ENCODE data around the gene SPEM2.

SPEM2 gene

GRCh38 chr17:7383371-7383741, 42.1 kb upstream of the SPEM2 start:
- H3K4me3 ChIP-seq (ENCODE audit: low read depth, low read length) = no peak overlapping the region
- TF ChIP-seq CTCF (IDR thresholded peaks at IDR 0.05; ENCODE audit: low read depth, low read length) = no peak
- no peaks in the 10 kb centered on the region for H3K27me3 ChIP-seq (ENCODE audit: insufficient read depth, low read depth, severe bottlenecking)

GRCh38 chr17:7383742-7384488, 41.5 kb upstream of the SPEM2 start:
- Histone ChIP-seq H3K27ac (no peak overlapping the region), H3K9me3 (ENCODE audit: severe bottlenecking) (no peaks in the 10 kb centered on the region), H3K36me3 (peaks cover 24% of the 10 kb centered on the region), H3K27me3 (ENCODE audit: insufficient read depth, low read depth, severe bottlenecking) (no peaks in the 10 kb centered on the region), H3K4me3 (ENCODE audit: low read depth, low read length) (no peak overlapping the region)
- DNase-seq = no peak
- no peak for TF ChIP-seq CTCF (IDR thresholded peaks at IDR 0.05; ENCODE audit: low read depth, low read length)

More at GRCh38 chr17:7383371-7383741, 42.1 kb upstream of the SPEM2 start:
- H3K27ac ChIP-seq = no peak overlapping the region
- DNase-seq = no peak
- no peaks in the 10 kb centered on the region for H3K9me3 ChIP-seq (ENCODE audit: severe bottlenecking)
- peaks cover 18% of the 10 kb centered on the region for H3K36me3 ChIP-seq

- TF ChIP-seq CTCF (IDR thresholded peaks at IDR 0.05; ENCODE audit: low read depth, low read length) = no peak
- H3K27me3 ChIP-seq (ENCODE audit: insufficient read depth, low read depth, severe bottlenecking) = no peaks in the 10 kb centered on the region
- no peak overlapping the region for H3K27ac ChIP-seq
- DNase-seq = no peak
- H3K36me3 ChIP-seq = peaks cover 30% of the 10 kb centered on the region
- H3K9me3 ChIP-seq (ENCODE audit: severe bottlenecking) = no peaks in the 10 kb centered on the region
- no peak overlapping the region for H3K4me3 ChIP-seq (ENCODE audit: low read depth, low read length)
Measured at GRCh38 chr17:7384489-7385081, 40.8 kb upstream of the SPEM2 start.

GRCh38 chr17:7388856-7389255, 36.6 kb upstream of the SPEM2 start:
- Histone ChIP-seq H3K27me3 (ENCODE audit: insufficient read depth, low read depth, severe bottlenecking) (no peaks in the 10 kb centered on the region), H3K4me3 (ENCODE audit: low read depth, low read length) (no peak overlapping the region), H3K27ac (no peak overlapping the region), H3K36me3 (peaks cover 32% of the 10 kb centered on the region), H3K9me3 (ENCODE audit: severe bottlenecking) (no peaks in the 10 kb centered on the region)
- TF ChIP-seq CTCF (IDR thresholded peaks at IDR 0.05; ENCODE audit: low read depth, low read length) = no peak
- DNase-seq = no peak

GRCh38 chr17:7389924-7390910, 35.2 kb upstream of the SPEM2 start:
- Histone ChIP-seq H3K36me3 (peaks cover 28% of the 10 kb centered on the region), H3K27ac (no peak overlapping the region), H3K4me3 (ENCODE audit: low read depth, low read length) (no peak overlapping the region), H3K27me3 (ENCODE audit: insufficient read depth, low read depth, severe bottlenecking) (no peaks in the 10 kb centered on the region), H3K9me3 (ENCODE audit: severe bottlenecking) (no peaks in the 10 kb centered on the region)
- no peak for TF ChIP-seq CTCF (IDR thresholded peaks at IDR 0.05; ENCODE audit: low read depth, low read length)
- no peak for DNase-seq

Measured in WERI-Rb-1 (cell line).